GM18508 (cell line): Measurements from ENCODE around the gene OVCH1.
"Not testable (repeated sequence)": the region's sequence is repeated elsewhere in the genome, so short reads cannot be mapped to it uniquely, and the experiment has no call there.

Experiments
- ATAC-seq: cut with Tn5 transposase; IDR thresholded peaks from one replicate; pipeline ENCODE4 v1.9.1; 2021; ENCODE audit warnings: moderate number of reproducible peaks; ENCODE audit not compliant: insufficient read depth, unreplicated experiment

Gene OVCH1

DNA sequence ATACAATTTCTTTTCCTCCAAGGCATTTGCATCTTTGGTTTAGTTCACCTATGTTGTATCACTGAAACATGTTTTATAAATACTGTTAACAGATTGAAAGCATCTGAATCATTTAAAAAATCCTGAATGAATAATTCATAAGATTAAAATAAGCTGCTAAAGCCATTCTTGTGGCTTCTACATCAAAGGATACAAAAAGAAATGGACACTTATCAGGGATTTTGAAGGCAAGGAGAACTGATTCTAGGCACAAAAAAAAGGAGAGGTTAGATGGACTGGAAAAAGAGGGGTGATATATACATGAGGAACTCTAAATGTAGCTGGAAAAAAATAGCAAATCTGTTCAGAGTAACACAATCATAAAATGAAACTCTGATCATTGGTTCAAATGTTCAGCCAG lies 5.8 kb upstream of the OVCH1 start:
- ATAC-seq, result no peak

DNA sequence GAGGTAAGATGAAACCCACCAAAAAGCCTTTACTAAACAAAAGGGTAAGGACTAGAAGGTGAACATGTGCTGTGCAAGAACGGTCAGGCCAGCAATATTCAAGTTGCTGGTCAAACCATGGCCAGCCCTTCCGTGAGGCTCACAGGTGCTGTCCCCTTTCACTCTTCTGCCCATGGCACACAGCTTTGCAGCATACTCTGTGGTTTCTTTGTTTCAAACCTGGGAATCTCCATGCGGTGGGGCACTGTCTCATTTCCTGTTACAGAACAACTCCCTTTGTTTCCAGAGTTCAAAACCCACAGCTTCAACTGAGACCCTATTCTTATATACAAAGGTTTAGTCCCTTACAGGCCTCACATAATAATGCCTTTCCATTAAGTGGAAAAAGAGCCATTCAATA lies 1.7 kb upstream of the OVCH1 start:
- no peak for ATAC-seq

DNA sequence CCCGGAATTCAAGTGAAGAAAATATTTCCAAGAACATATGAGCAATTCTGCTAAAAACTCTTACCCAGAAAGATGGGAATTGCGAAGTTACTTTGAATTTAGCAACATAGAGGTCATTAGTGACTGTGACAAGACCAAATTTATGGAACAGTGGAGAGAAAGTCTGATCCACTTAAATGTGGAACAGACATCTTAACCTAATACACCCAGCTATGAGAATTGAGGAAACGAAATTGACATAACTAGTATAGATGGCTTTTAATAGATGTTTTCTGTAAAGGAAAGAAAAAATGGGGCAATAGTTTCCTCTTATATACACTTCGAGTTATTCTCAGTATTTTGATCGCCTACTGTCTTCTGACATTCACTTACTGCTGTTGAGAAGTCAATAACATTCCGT lies 4.6 kb downstream of the OVCH1 start:
- no peak for ATAC-seq

DNA sequence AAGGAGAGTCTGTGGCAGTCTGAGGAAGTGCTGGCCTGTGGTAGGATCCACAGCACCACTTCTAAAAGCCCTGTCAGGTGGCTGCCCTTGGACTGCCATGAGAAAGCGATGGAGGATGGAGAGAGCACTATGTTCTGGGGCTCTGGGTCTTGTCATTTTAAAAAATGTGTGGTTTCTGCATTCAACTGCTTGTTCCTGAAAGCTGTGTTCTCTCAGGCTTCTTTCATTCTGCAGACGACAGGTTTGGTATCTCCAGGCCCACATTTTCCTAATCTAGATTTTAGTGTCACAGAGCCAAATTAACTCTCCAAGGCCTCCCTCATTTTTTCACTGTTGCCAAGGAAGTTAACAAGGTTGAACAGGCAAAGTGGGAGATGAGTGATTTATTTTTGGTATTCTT lies 10.5 kb downstream of the OVCH1 start:
- ATAC-seq, result no peak

DNA sequence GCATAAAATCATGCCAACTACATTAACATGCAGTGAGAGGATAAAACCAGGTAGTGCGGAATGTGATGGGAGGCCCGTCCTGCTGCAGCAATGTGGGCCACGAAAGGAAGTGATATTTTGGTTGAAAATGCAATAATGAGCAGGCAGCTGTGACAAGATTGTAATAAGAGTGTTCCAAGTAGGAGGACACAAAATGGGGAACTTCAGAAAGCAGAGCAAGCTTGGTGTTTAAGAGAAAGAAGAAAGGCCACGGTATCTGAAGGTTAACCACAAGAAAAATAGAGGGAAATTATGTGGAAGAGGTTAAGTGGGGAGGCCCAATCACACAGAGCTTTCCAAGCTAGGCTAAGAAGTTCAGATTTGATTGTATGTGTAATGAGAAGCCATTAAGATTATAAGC lies 34.3 kb downstream of the OVCH1 start:
- ATAC-seq, result no peak

DNA sequence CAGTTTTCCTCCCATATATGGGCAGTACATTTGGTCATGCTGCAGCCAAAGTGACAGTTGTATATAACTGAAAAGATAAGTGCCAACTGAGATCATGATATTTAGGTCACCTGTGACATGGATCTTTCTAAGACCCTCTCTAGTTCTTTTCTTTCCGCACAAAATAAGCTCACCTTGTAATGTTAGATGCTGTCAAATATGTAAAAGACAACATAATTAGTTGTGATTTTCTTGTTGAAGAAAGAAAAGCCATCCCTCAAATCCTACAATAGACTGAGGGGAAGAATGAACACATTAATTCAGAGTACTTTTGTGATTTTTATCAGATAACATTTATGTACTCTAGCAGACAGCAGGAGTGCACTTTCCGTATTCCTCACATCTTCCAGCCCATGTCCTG lies 37.4 kb downstream of the OVCH1 start:
- no peak for ATAC-seq

DNA sequence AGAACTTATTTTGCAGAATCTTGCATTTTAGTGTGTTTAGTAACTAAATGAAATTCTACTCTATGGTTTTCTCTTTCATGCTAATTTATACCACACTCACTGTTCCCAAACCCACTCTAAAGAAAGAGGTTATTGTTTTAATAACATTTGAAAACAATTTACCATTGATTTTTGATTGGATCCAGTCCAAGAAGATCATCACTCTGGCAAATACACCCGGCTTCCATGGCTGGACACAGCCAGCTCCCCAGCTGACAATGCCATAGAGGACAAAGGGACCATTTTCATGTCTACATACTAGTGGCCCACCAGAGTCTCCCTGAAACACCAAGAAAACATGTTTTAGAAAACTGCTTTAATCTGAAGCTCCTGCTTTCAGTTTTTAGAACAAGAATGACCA lies 42.4 kb downstream of the OVCH1 start:
- no peak for ATAC-seq

DNA sequence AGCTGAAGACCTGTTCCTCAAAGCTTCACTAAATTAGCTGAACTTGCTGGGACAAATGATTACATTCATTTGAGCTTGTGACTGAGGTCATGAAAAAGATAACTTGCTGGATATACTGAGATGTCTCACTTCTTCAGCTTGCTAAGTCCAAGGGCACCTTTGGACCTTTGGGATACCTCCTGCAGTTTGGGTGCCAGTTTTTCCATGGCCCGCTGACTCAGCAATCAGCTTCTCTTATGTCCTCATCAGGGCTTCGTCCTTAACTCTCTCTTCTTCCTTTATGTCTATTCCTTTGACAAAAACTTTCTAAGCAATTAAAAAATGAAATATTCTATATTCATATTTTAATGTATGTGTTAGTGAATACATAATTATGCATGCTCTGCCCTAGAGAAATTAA lies 45.6 kb downstream of the OVCH1 start:
- ATAC-seq, result no peak

DNA sequence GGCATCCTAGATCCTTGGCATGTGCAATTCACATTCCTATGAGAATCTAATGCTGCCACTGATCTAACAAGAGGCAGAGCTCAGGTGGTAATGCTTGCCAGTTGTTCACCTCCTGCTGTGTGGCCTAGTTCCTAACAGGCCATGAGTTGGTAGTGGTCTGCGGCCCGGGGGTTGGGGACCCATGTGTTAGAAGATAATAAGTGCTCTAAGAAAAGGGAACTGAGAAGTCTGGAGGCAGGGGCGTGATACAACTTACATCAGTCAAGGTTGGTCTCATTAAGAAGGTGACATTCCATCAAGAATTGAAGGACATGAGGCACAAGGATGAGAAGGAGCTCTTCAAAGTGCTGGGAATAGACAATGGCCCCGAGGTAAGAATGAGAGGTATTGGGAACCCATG lies 49.3 kb downstream of the OVCH1 start:
- ATAC-seq, result no peak

DNA sequence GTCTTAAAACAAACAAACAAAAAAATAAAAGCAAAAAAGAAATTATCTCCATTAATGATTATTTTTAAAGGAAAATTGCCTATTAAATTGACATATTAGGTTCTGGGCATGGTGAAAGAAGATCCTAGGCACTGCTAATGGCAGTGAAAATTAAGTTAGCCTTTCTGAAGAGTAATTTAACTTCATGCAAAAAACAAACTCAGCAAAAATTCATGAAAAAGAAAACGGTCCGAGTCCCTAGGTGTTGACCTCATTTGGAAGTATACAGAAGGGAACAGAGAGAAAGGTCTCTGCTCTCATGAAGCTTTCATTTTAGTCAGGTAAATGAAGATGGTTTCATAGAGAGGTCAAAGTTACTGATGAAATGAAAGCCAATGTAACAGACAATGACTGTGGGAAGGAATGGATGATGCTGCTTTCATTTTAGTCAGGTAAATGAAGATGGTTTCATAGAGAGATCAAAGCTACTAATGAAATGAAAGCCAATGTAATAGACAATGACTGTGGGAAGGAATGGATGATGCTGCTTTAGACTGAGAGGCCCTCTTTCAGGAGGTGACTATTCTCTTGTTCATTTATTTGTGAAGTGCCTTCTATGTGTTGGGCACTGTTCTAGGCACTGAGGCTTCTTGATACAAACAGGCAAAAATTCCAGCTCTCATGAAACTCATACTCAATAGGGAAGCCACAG lies 50.1 kb downstream of the OVCH1 start:
- ATAC-seq, result no peak

DNA sequence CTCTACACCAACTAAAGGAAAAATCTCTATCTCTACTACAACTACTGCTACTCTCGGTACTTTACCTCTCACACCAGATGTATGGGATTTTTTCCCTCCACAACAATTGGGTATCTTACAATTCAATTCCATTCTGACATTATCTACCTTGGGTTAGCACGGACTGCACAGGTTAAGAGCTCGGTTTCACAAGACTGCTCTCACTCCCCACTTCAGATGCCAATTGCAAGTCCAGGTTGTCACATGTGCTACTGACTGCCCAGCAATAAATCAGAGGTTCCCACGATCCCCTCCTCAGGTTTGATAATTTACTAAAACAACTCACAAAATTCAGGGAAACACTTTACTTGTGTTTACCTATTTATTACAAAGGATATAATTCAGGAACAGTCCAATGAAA lies 58.0 kb downstream of the OVCH1 start:
- ATAC-seq, result no peak

DNA sequence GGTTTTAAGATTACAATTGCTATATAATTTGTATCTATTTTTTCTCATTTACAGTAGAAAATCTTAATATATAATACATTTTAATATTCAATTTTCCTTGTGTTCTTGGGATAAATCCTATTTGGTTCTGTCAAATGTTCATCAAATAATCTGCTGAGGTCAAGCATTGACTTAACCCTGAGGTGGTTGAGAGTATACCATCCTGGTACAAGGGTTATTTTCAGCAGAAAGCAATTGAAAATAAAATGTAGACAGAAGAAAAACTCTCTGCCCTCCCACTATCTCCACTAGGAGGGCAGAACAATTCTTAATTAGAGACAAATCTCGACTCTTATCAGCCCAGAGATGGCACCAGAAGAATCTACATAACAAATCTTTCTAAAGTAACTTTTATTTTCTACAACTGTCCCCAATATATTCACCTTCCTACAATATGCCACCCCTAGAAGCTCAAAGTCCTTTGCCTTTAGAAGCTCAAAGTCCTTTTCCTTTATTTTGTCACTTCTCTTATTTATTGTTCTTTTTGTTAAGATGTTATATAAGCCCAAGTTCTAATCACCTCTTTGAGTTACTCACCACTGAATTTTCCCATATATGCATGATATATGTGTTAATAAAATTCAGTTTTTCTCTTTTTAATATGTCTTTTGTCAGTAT lies 58.6 kb downstream of the OVCH1 start:
- ATAC-seq, result no peak

DNA sequence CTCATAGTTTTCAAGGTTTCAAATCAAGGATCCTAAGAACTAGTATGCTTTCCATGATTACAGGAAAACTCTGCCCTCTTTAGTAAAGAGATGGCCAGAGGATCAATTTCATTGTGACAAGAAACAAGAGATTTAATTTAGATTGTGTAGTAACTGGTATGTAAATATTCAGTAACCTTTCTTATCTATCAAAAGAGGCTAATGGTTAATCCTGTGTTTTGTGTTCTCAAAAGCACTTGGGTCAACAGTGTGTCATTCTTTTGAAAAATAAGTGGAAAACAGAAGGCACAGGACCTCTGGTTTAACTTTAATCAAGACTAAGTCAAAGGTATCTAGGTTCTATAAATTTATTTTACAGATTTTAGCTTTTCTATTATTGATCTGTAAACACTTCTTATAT lies 59.9 kb downstream of the OVCH1 start:
- ATAC-seq, result no peak

DNA sequence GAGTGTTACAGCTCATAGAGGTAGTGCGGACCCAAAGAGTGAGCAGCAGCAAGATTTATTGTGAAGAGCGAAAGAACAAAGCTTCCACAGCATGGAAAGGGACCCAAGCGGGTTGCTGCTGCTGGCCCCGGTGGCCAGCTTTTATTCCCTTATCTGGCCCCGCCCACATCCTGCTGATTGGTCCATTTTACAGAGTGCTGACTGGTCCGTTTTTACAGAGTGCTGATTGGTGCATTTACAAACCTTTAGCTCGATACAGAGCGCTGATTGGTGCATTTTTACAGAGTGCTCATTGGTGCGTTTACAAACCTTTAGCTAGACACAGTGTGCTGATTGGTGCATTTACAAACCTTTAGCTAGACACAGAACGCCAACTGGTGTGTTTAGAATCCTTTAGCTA lies 60.7 kb downstream of the OVCH1 start:
- not testable (repeated sequence) for ATAC-seq

DNA sequence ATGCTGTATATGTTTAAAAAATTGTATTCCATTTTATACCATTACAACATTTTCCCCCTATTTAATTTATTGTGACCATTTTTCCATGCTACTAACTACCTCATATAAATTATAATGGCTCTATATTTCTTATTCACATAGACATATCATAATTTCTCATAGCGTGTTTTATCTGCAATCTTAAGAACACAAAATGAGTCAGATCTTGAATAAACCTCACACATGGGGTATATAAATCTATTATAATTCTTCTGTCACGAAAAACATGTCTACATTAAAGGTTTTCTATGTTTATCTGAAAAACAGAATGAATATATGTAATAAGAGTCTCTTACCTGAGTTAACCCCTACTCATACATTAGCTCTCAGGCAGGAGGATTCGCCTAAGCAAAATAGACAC lies 66.0 kb downstream of the OVCH1 start:
- ATAC-seq, result no peak

DNA sequence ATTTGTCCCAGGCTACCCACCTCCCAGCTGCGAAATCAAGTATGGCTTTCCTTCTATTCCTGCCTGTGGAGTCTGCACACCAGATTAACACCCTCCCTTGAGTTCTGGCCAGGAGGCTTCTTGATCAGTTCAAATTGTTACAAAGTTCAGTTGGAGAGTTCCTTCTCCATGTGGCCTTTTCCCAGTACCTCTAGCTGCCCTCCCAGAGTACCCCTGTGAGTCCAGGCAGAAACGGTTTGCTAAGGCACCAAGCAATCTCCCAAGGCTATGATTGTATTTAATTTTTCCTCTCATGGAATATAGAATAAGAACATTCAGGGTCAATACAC lies 66.8 kb downstream of the OVCH1 start:
- no peak for ATAC-seq

DNA sequence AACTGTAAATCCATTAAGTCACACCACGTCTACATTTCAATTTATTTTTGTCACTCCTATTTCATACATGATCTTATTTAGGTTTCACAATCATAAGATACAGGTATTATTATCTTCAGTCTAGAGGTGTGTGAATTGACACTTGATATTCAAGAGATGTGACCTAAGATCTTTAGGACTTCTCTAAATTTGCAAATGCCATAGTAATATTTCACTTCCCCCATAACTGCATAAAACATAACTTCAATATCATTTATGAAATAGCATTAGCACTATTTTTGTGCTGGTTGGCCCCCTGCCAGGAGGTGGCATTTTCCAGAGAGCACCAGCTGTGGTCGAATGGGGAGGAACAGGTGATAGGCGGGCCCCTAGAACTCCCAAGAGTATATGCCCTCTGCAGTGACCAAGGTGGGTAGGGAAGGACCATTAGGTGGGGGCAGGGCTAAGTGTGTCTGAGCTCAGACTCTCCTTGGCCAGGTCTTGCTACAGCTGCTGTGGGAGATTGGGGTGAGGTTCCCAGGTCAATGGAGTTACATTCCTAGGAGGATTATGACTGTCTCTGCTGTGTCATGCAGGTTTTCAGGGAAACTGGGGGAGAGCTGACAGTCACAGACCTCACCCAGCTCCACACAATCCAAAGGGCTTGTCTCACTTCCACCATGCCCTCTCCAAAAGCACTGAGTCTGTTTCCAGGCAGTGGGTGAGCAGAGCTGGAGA lies 67.3 kb downstream of the OVCH1 start:
- no peak for ATAC-seq

DNA sequence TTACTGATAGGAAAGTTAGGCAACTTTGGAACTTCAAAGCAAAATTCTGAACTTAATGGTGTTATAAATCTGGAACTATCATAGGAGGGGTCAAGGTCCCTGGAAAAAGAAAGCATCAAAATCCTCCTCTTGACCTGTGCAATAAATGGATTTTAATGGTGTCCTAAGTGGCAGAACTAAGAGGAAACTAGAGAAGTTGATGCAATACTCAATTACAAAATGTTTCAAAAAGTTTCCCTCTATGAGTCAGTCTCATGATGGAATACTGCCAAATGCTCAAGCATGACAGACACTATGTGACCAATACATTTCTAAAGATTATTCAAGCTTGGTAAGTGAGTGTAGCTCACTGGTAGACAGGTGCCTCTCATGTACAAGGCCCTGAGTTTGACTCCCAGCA lies 68.9 kb downstream of the OVCH1 start:
- no peak for ATAC-seq

DNA sequence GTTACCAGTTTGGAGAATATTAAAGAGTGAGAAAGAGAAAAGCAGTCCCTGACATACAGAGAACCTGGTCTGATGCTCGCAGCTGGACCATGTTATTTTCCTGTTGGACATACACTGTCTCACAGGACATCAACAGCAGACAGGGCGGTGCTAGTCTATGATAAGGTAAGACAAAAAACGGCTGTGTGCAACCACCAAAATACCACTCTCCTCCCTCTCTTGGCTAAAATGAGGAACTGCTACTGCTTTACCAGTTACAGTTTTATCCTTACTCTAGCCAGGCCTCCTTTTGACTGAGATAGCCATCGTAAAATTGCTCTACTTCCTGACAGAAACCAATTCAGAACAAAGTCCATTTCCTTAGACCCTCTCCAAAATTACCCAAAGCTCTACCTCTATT lies 69.5 kb downstream of the OVCH1 start:
- ATAC-seq, result peak; percentile 92

DNA sequence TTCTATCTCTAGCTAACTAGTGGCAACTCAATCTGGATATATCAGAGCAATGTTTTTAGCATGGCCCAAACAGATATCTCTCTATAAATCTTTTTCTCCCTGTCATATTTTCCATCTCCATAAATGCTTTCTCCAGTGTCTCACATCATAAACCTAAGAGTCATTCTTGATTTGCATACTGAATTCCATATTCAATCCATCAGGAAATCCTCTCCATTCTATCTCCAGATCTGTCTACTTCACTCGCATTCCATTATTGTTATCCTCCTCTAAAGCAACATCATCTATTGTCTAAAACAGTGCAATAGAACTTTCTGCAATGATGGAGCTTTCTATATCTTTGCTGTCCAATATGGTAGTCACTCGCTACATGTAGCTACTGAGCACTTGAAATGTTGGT lies 71.0 kb downstream of the OVCH1 start:
- ATAC-seq, result no peak

DNA sequence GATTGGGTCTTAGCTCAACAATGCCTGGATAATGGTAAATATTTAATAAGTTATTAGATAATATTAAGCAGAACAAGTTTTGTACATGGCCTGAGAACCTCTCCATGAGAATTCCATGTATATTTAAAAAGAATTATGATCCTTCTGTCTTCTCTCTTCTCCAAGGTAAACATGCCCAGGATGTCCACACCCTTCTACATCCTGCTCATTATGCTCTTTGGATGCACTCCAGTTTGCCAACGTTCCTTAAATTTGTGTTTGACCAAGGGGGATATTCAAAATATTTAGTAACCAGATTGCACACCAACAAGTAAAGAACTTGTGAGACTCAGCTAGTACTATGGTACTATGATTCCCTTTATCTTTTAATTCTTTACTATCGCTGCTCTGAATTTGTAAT lies 71.8 kb downstream of the OVCH1 start:
- no peak for ATAC-seq

DNA sequence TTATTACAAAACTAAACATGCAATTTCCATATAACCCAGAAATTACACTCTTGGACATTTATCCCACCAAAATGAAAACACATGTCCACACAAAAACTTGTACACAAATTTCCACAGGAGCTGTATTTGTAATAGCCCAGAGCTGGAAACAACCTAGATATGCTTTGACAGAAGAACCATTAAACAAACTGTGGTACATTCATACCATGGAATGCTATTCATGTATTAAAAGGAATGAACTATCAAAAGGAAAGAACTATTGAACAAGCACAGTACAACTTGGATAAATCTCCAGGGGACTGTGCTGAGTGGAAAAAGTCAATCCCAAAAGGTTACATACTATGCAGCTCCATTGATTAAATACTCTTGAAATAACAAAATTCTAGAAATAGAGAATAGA lies 80.7 kb downstream of the OVCH1 start:
- ATAC-seq, result no peak
